Testis (tissue), 2 donors: Measurements from ENCODE around the gene CACNB2.
"Not testable (repeated sequence)": the region's sequence is repeated elsewhere in the genome, so short reads cannot be mapped to it uniquely, and the experiment has no call there.

Experiments
- POLR2A ChIP-seq: fragments of 450-650 bp; IDR thresholded peaks from one replicate; pipeline ENCODE4 v1.6.1; 2017; ENCODE audit warnings: antibody characterized with exemption, mild to moderate bottlenecking, moderate library complexity
- TF ChIP-seq, protein P1 (sequence below), 3 experiments: fragments of 450-650 bp in 2 of 3; fragments of 200-600 bp in 1 of 3; sonication (generic) in 1 of 3; IDR thresholded peaks; one replicate each; pipeline ENCODE4 v1.5.1; 2016 to 2019; ENCODE audit warnings: antibody characterized with exemption in 3 of 3, mild to moderate bottlenecking in 2 of 3, moderate library complexity in 1 of 3

DNA sequence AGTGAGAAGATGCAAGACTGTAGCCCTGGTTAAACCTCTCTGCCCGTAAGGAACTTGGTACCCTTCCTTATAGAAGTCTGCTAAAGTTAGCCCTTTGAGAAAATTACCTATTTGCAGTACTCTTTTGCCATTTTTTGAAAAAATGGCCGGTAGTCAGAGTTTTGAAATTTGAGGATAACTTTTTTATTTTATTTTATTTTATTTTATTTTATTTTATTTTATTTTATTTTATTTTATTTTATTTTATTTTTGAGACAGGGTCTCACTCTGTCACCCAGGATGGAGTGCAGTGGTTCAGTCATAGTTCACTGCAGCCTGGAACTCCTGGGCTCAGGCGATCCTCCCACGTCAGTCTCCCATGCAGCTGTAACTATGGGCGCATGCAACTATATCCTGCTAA lies 41.2 kb downstream of the CACNB2 start:
- TF ChIP-seq, protein P1, sequence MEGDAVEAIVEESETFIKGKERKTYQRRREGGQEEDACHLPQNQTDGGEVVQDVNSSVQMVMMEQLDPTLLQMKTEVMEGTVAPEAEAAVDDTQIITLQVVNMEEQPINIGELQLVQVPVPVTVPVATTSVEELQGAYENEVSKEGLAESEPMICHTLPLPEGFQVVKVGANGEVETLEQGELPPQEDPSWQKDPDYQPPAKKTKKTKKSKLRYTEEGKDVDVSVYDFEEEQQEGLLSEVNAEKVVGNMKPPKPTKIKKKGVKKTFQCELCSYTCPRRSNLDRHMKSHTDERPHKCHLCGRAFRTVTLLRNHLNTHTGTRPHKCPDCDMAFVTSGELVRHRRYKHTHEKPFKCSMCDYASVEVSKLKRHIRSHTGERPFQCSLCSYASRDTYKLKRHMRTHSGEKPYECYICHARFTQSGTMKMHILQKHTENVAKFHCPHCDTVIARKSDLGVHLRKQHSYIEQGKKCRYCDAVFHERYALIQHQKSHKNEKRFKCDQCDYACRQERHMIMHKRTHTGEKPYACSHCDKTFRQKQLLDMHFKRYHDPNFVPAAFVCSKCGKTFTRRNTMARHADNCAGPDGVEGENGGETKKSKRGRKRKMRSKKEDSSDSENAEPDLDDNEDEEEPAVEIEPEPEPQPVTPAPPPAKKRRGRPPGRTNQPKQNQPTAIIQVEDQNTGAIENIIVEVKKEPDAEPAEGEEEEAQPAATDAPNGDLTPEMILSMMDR (IDR thresholded peaks at IDR 0.05): not testable (repeated sequence)
- TF ChIP-seq POLR2A: not testable (repeated sequence)
